ENCODE measurements around the gene VIP.
"Not testable (repeated sequence)": the region's sequence is repeated elsewhere in the genome, so short reads cannot be mapped to it uniquely, and the experiment has no call there.

Gene VIP

GRCh38 chr6:152750694-152751093, at the start of gene VIP:
Gene VIP (plus strand): TSS chr6:152750797. CDS start chr6:152752178, 1,381 bp downstream.
- no peak for DNase-seq

GRCh38 chr6:152701081-152701862, 49.3 kb upstream of the VIP start:
- no peak for DNase-seq

GRCh38 chr6:152701863-152702401, 48.7 kb upstream of the VIP start:
- DNase-seq: no peak

- not testable (repeated sequence) for DNase-seq
Measured at GRCh38 chr6:152703750-152704149, 46.8 kb upstream of the VIP start.

- no peak for DNase-seq
Measured at GRCh38 chr6:152705327-152705726, 45.3 kb upstream of the VIP start.

DNA sequence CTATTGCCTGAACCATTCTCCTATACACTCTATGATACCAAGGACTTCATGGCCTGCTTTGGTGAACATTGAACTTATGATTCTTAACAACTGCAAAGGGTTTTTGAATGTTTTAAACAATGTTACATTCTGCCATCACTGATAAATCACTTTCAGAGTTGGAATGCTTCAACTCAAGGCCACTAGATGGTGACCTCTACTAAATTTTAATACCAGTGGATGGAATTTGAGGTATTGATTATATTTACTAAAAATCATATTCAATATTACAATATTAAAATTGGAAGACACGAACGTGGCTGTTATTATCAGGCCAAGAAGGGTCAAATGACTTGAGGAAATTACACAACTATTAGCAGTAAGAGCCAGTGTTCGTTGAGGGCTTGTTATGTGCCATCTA, 34.3 kb upstream of the VIP start:
- DNase-seq: no peak

GRCh38 chr6:152720974-152721373, 29.6 kb upstream of the VIP start:
- DNase-seq: no peak

DNA sequence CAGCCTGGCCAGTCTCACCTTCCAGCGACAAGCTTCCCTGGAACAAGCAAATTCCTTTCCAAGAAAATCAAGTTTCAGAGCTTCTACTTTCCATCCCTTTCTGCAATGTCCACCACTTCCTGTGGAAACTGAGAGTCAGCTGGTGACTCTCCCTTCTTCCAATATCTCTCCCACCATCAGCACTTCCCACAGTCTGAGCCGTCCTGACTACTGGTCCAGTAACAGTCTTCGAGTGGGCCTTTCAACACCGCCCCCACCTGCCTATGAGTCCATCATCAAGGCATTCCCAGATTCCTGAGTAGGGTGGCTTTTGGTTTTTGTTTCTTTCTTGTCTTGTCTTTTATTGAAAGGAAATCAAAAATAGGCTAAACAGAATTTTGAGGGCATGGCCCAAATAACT, 28.6 kb upstream of the VIP start:
- no peak for DNase-seq

- no peak for DNase-seq
Measured at GRCh38 chr6:152723398-152723797, 27.2 kb upstream of the VIP start.

- no peak for DNase-seq
Measured at GRCh38 chr6:152726313-152726712, 24.3 kb upstream of the VIP start.

DNA sequence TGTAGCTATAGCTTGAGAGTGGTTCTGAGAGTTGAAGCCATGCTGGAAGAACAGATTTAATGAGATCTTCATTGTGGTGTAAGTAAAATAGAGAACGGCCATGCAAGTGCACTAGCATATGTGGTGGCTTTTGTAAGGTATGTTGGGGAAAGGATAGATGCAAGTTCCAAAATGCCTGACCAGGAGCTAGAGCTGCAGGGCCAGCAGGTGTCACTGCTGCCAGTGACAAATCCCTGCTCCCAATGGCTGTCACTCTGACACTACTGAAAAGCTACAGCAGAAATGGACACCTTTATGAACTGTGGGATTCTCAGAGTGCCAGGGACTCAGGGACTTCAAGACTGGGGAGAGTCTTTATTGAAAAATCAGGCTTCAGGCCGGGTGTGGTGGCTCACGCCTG, 23.1 kb upstream of the VIP start:
- DNase-seq: no peak

DNA sequence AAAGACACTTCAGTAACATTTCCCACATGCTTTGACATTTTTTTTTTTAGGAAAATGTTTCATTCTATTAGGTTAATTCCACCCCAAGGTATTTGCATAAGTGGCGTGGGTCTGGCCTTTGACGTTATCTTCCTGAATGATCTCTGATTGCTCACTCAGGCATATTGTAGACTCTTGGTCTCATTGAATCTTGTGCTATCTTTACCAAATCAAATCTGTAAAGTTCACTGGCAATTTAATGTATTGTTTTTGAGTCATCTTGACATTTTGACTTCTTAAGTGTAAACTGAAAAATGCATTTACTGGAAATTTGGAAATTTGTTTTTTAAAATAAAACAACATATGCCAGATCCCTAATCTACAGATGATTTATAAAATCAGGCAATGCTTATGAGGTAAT, 16.0 kb upstream of the VIP start:
- no peak for DNase-seq

DNA sequence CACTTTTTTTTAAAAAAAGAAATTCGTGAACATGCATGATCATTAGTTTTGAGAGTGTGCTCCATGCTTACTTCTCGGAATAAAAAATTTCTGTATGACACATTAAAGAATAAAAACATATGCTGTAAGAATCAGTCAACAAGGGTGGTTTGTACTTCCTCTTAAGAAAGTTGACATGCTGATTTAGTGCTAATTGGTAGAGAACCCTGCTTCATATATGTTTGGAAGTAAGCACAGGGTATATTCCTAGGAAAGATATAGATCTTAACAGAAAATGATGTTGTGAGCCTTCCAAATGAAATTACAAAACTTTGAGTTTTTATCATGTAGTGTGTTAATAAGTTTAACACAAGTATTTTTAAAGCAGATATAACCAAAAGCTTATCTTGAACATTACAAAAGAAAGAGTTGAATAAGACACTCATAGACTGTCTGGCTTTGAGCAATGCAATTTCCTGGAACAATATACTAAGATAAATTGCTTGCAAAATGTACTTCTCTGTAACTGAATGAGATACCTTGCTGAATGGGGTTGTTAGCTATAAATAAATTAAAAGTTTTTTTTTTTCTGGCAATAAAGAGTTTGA, 13.8 kb upstream of the VIP start:
- DNase-seq: no peak

DNA sequence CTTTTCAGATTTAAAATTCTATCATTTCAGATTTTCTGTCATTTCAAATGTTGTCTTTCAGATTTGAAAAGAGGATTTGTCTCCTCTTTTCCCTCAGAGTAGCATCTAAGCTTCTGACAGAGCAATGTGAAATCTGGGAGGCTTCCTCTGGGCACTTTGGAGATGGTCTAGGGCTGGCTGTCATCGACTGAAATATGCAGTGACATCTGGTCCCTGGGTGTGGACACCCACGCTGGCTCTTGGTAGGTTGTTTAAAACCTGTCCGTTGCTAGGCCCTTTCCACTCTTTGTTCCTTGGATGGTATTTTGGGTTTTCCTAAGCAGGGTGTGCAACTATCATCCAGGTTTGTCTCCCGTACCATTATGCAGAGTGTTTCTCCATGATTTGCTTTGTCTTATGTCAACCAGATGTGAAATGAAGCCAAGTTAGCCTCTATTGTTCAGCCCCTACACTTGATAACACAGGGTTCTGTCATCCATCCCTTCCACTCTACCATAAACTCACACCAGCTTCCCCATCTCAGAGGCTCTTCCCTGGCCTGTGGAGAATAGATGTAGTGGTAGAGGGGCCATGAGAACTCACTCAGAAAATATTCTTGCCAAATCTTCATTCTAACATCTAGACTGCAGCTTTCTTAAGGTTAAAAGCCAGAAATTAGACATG, 5.0 kb upstream of the VIP start:
- no peak for DNase-seq

DNA sequence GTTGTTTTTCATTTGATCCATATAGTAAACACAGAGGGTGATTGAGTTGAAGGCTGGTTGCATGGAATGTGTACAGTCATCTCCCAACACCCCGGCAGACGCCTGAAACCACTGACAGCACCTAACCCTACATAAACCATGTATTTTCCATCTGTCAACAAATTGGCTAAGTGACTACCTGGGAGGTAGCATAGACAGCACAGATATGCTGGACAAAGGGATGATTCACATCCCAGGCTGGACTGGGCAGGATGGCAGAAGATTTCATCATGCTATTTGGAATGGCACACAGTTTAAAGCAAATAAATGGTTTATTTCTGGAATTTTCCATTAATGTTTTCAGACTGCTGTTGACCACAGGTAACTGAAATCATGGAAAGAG, 4.4 kb upstream of the VIP start:
- DNase-seq: no peak

- DNase-seq: no peak
Measured at GRCh38 chr6:152748843-152749242, 1.8 kb upstream of the VIP start.

- DNase-seq: no peak
Measured at GRCh38 chr6:152749336-152749735, 1.3 kb upstream of the VIP start.

GRCh38 chr6:152765331-152765730, 14.7 kb downstream of the VIP start:
- DNase-seq: no peak

- no peak for DNase-seq
Measured at GRCh38 chr6:152769159-152769558, 18.6 kb downstream of the VIP start.

DNA sequence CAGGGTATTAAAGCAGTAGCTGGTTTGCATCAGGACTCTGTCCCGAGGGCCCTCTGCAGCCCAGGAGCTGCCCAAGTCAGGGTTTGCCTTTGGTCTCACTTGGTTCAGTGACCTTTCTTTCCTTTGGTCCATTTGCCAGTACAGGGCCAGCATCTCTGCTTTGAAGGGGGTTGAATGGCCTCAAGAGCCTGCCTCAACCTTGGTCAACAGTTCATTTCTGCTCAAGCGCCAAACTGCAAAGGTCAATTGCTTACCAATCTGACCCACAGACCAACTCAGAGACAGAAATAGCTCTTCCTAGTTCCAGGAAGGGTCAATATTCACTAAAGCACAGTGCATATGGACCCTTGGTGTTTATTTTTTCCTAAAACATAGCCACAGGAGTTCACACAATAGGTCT, 19.4 kb downstream of the VIP start:
- no peak for DNase-seq

DNA sequence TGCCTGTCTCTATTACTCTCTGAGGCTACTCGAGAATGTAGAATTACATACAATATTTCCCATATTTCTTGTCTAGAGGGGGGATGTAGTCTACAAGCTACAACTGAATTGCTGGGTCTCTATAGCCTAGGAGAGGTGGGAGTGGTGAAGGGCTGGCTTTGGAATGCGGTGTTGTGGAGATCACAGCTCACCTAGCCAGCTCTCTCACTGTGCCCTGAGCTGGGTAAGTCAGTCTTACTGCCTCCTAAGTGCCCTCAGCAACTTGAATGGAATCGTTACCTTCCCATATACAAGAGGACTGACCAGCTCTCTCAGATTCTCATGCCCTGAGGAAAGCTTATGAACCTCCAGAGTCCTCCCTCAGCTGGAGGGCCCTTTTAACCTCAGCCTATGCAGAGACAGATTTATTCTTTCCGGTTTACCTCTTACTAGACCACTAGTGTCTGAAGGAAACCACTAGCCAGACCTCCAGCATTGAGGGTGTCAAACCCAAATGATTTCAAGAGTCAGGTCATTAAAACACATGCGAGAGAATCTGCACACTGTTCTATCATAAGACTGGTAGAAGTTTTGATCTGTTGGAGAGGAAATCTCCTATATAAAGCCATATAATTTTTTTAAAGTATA, 20.6 kb downstream of the VIP start:
- no peak for DNase-seq

- DNase-seq: no peak
Measured at GRCh38 chr6:152775428-152775827, 24.8 kb downstream of the VIP start.

DNA sequence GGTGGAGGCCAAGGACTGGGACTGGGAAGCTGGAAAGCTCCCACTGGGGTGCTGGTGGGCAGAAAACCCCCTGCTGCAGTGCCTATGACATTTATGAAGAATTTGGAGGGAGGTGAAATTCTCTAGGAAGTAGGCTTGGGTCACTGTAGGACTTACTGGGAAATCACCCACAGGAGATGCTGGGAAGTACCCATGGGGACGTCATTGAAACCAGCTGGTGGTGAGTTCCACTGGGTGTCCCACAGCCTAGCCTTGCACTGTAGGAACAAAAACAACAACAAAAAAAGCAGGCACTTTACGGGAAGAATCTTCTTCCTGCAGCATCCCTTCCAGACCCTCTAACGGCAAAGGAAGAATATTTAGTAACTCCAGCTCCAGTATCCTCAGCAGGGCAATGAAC, 26.2 kb downstream of the VIP start:
- DNase-seq: no peak
